ENCODE data around the gene CUL3. TPM values are rescaled to one million over a fixed set of nuclear protein-coding genes. Genes with fewer than 3 reads are reported as not detected.

Gene CUL3
- total RNA-seq, 1 experiment from 2014 or later: 95.7 TPM

DNA sequence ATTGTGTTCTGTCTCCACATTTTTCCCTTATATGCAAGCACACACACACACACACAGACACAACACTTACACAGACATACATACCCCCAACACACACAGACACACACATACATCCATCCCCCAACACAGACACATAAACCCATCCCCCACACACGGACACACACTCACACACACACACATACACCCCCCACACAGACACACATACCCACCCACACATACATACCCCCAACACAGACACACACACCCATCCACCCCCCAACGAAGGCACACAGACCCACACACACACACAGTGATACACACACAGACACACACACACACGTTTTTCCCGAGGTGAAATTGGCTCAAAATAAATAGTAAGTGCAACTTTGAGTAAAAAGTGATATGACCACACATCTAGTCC, 41.6 kb upstream of the CUL3 start:
- RAD21 ChIA-PET (ENCODE audit: low non-redundant PET in 1 of 2, low total read pairs in 2 of 2, uncharacterized antibody in 2 of 2, unreplicated experiment in 2 of 2): no interaction called here
- no peak for ATAC-seq
- no TSS peak for BruUV-seq (replicated peaks)

More for the DNA sequence above, 41.6 kb upstream of the CUL3 start:
- intact Hi-C loops (cut with micrococcal nuclease): no loop called here
- TF ChIP-seq, protein P1, sequence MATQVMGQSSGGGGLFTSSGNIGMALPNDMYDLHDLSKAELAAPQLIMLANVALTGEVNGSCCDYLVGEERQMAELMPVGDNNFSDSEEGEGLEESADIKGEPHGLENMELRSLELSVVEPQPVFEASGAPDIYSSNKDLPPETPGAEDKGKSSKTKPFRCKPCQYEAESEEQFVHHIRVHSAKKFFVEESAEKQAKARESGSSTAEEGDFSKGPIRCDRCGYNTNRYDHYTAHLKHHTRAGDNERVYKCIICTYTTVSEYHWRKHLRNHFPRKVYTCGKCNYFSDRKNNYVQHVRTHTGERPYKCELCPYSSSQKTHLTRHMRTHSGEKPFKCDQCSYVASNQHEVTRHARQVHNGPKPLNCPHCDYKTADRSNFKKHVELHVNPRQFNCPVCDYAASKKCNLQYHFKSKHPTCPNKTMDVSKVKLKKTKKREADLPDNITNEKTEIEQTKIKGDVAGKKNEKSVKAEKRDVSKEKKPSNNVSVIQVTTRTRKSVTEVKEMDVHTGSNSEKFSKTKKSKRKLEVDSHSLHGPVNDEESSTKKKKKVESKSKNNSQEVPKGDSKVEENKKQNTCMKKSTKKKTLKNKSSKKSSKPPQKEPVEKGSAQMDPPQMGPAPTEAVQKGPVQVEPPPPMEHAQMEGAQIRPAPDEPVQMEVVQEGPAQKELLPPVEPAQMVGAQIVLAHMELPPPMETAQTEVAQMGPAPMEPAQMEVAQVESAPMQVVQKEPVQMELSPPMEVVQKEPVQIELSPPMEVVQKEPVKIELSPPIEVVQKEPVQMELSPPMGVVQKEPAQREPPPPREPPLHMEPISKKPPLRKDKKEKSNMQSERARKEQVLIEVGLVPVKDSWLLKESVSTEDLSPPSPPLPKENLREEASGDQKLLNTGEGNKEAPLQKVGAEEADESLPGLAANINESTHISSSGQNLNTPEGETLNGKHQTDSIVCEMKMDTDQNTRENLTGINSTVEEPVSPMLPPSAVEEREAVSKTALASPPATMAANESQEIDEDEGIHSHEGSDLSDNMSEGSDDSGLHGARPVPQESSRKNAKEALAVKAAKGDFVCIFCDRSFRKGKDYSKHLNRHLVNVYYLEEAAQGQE (IDR thresholded peaks at IDR 0.05; ENCODE audit: low read depth): no peak
- TF ChIP-seq YY1 (IDR thresholded peaks at IDR 0.05; ENCODE audit: extremely low read depth, insufficient replicate concordance, low read depth, low read length) (no peak), SIN3A (IDR thresholded peaks at IDR 0.05; ENCODE audit: low read depth) (no peak), CBX3 (IDR thresholded peaks at IDR 0.05; ENCODE audit: low read depth) (no peak), TCF7L2 (IDR thresholded peaks at IDR 0.05; ENCODE audit: borderline replicate concordance, extremely low read depth, insufficient read depth, insufficient read length) (no peak), ELF1 (IDR thresholded peaks at IDR 0.05; ENCODE audit: borderline replicate concordance, low read depth) (no peak), FOSL1 (IDR thresholded peaks at IDR 0.05; ENCODE audit: low read depth) (no peak), SRF (IDR thresholded peaks at IDR 0.05; ENCODE audit: low read depth) (no peak), EGR1 (IDR thresholded peaks at IDR 0.05; ENCODE audit: low read depth) (no peak), ZNF274 (IDR thresholded peaks at IDR 0.05; ENCODE audit: low read depth, low read length) (no peak), CEBPB (IDR thresholded peaks at IDR 0.05; ENCODE audit: low read depth) (no peak), RAD21 (IDR thresholded peaks at IDR 0.05; ENCODE audit: low read depth) (no peak), ZFX (IDR thresholded peaks at IDR 0.05) (no peak)
- TF ChIP-seq, protein P2, sequence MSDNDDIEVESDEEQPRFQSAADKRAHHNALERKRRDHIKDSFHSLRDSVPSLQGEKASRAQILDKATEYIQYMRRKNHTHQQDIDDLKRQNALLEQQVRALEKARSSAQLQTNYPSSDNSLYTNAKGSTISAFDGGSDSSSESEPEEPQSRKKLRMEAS (IDR thresholded peaks at IDR 0.05): no peak
- TF ChIP-seq, protein P3, sequence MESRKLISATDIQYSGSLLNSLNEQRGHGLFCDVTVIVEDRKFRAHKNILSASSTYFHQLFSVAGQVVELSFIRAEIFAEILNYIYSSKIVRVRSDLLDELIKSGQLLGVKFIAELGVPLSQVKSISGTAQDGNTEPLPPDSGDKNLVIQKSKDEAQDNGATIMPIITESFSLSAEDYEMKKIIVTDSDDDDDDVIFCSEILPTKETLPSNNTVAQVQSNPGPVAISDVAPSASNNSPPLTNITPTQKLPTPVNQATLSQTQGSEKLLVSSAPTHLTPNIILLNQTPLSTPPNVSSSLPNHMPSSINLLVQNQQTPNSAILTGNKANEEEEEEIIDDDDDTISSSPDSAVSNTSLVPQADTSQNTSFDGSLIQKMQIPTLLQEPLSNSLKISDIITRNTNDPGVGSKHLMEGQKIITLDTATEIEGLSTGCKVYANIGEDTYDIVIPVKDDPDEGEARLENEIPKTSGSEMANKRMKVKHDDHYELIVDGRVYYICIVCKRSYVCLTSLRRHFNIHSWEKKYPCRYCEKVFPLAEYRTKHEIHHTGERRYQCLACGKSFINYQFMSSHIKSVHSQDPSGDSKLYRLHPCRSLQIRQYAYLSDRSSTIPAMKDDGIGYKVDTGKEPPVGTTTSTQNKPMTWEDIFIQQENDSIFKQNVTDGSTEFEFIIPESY (IDR thresholded peaks at IDR 0.05; ENCODE audit: extremely low read depth, insufficient replicate concordance, low read length): no peak
- no peaks in the 10 kb centered on the region for H3K36me3 ChIP-seq (ENCODE audit: control insufficient read depth in 1 of 2, insufficient read depth in 2 of 2, low read length in 2 of 2)
- no peak overlapping the region for H3K9ac ChIP-seq (ENCODE audit: low read length)
- CTCF ChIA-PET: no interaction called here
- no peak overlapping the region for H3K27ac ChIP-seq (ENCODE audit: low read depth, low read length)
- H2AFZ ChIP-seq (ENCODE audit: low read depth, low read length, poor library complexity, severe bottlenecking): no peak overlapping the region
- H3K4me3 ChIP-seq (replicated peaks in 1 of 2; ENCODE audit: low read depth in 1 of 2, low read length in 2 of 2): no peak overlapping the region
- H3K4me1 ChIP-seq (ENCODE audit: control insufficient read depth in 1 of 2, insufficient read depth in 2 of 2, low read length in 2 of 2): no peaks in the 10 kb centered on the region
- H4K20me1 ChIP-seq (ENCODE audit: insufficient read depth): no peaks in the 10 kb centered on the region
- H3K9me2 ChIP-seq (ENCODE audit: insufficient read depth): no peaks in the 10 kb centered on the region
- H3K27me3 ChIP-seq (ENCODE audit: insufficient read depth, low read length): no peaks in the 10 kb centered on the region
- no peak for DNase-seq (ENCODE audit: low read depth, low spot score)
- H3K79me2 ChIP-seq (ENCODE audit: insufficient read depth, low read length): no peaks in the 10 kb centered on the region
- H3K9me3 ChIP-seq (ENCODE audit: control insufficient read depth in 1 of 2, insufficient read depth in 1 of 2, low read depth in 1 of 2, low read length in 2 of 2): no peaks in the 10 kb centered on the region
- H3K4me2 ChIP-seq (ENCODE audit: low read length): no peak overlapping the region
- POLR2A ChIA-PET: no interaction called here
